AG09309 (cell line): ENCODE measurements around the gene SAFB2.

Source experiments
- DNase-seq: peaks from one replicate; pipeline ENCODE4 v3.0.0-alpha.2; 2010; ENCODE audit warnings: low read depth
- H3K4me3 ChIP-seq: 2 replicates; pipeline ENCODE4 v1.5.1; 2011; ENCODE audit warnings: mild to moderate bottlenecking, low read depth, low read length, moderate library complexity; ENCODE audit not compliant: control insufficient read depth
- TF ChIP-seq, protein P1 (sequence below): IDR thresholded peaks from 2 replicates; pipeline ENCODE4 v1.5.1; 2011; ENCODE audit warnings: mild to moderate bottlenecking, low read depth, low read length, inconsistent platforms; ENCODE audit not compliant: insufficient read depth, control insufficient read depth; ENCODE audit errors: missing control alignments

The SAFB2 gene

GRCh38 chr19:5545984-5546383, 76.6 kb downstream of the SAFB2 start:
- no peak overlapping the region for H3K4me3 ChIP-seq
- no peak for DNase-seq
- TF ChIP-seq, protein P1, sequence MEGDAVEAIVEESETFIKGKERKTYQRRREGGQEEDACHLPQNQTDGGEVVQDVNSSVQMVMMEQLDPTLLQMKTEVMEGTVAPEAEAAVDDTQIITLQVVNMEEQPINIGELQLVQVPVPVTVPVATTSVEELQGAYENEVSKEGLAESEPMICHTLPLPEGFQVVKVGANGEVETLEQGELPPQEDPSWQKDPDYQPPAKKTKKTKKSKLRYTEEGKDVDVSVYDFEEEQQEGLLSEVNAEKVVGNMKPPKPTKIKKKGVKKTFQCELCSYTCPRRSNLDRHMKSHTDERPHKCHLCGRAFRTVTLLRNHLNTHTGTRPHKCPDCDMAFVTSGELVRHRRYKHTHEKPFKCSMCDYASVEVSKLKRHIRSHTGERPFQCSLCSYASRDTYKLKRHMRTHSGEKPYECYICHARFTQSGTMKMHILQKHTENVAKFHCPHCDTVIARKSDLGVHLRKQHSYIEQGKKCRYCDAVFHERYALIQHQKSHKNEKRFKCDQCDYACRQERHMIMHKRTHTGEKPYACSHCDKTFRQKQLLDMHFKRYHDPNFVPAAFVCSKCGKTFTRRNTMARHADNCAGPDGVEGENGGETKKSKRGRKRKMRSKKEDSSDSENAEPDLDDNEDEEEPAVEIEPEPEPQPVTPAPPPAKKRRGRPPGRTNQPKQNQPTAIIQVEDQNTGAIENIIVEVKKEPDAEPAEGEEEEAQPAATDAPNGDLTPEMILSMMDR, result no peak

GRCh38 chr19:5545051-5545450, 77.5 kb downstream of the SAFB2 start:
- TF ChIP-seq, protein P1, result no peak
- H3K4me3 ChIP-seq, result no peak overlapping the region
- no peak for DNase-seq

- TF ChIP-seq, protein P1, result no peak
- no peak overlapping the region for H3K4me3 ChIP-seq
Observed at GRCh38 chr19:5542665-5543064, 79.9 kb downstream of the SAFB2 start.

DNA sequence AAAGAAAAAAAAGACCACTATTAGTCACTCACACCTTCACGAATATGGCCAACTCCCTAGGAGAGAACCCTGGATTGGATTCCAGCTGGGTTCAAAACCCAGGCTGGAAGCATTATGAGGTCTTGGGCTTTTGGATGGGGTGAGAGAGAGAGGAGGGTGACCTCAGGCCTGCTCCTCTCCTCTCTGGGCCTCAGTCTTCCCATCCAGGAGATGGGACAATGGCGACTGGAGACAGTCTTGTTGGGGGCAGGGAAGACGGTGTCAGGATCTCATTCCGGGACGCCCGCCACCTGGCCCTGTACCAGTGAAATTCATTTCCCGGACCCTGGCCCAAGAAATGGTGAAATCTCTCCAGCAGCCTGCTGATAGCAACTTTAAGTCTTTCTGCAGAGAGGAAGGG, 81.1 kb downstream of the SAFB2 start:
- H3K4me3 ChIP-seq, result no peak overlapping the region
- no peak for DNase-seq
- TF ChIP-seq, protein P1, result no peak

More at GRCh38 chr19:5542665-5543064, 79.9 kb downstream of the SAFB2 start:
- no peak for DNase-seq

GRCh38 chr19:5540208-5540607, 82.4 kb downstream of the SAFB2 start:
- H3K4me3 ChIP-seq, result no peak overlapping the region
- TF ChIP-seq, protein P1, result no peak
- no peak for DNase-seq

GRCh38 chr19:5537870-5538269, 84.7 kb downstream of the SAFB2 start:
- TF ChIP-seq, protein P1, result no peak
- DNase-seq, result no peak
- no peak overlapping the region for H3K4me3 ChIP-seq
